WERI-Rb-1 (cell line): ENCODE data around the gene NAIP.
"Not testable (repeated sequence)": the region's sequence is repeated elsewhere in the genome, so short reads cannot be mapped to it uniquely, and the experiment has no call there.

Experiments
- DNase-seq: peaks from one replicate; pipeline ENCODE4 v3.0.0-alpha.2; 2020
- H3K27ac ChIP-seq: fragments of 250-450 bp; sonication (Bioruptor Pico); 2 replicates; pipeline ENCODE4 v1.5.1; 2020; ENCODE audit warnings: mild to moderate bottlenecking, moderate library complexity
- H3K27me3 ChIP-seq: fragments of 250-450 bp; sonication (Bioruptor Pico); 2 replicates; pipeline ENCODE4 v1.5.1; 2021; ENCODE audit warnings: mild to moderate bottlenecking, low read depth, moderate library complexity; ENCODE audit not compliant: insufficient read depth, severe bottlenecking
- H3K36me3 ChIP-seq: fragments of 250-450 bp; sonication (Bioruptor Pico); 2 replicates; pipeline ENCODE4 v1.5.1; 2020; ENCODE audit warnings: mild to moderate bottlenecking, moderate library complexity
- H3K4me3 ChIP-seq: 2 replicates; pipeline ENCODE4 v1.5.1; 2011; ENCODE audit warnings: low read depth, mild to moderate bottlenecking, control low read depth, low read length
- H3K9me3 ChIP-seq: fragments of 250-450 bp; sonication (Bioruptor Pico); 2 replicates; pipeline ENCODE4 v1.5.1; 2021; ENCODE audit warnings: mild to moderate bottlenecking, moderate library complexity; ENCODE audit not compliant: severe bottlenecking
- TF ChIP-seq, protein P1 (sequence below): IDR thresholded peaks from 2 replicates; pipeline ENCODE4 v1.5.1; 2011; ENCODE audit warnings: low read depth, mild to moderate bottlenecking, control low read depth, inconsistent platforms, low read length

NAIP gene

DNA sequence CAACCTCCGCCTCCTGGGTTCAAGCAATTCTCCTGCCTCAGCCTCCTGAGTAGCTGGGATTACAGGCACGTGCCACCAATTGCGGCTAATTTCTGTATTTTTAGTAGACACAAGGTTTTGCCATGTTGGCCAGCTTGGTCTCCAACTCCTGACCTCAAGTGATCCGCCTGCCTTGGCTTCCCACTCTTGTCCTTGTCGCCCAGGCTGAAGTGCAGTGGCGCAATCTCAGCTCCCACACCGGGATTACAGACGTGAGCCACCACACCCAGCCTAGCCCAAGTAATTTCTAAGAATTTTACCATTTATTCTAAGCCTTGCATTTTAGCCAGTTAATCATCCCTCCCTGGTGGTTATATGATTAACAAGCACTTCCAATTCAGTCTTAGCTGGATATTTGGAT, 11.0 kb downstream of the NAIP start:
- H3K27me3 ChIP-seq = no peaks in the 10 kb centered on the region
- DNase-seq = no peak
- H3K9me3 ChIP-seq = no peaks in the 10 kb centered on the region
- TF ChIP-seq, protein P1, sequence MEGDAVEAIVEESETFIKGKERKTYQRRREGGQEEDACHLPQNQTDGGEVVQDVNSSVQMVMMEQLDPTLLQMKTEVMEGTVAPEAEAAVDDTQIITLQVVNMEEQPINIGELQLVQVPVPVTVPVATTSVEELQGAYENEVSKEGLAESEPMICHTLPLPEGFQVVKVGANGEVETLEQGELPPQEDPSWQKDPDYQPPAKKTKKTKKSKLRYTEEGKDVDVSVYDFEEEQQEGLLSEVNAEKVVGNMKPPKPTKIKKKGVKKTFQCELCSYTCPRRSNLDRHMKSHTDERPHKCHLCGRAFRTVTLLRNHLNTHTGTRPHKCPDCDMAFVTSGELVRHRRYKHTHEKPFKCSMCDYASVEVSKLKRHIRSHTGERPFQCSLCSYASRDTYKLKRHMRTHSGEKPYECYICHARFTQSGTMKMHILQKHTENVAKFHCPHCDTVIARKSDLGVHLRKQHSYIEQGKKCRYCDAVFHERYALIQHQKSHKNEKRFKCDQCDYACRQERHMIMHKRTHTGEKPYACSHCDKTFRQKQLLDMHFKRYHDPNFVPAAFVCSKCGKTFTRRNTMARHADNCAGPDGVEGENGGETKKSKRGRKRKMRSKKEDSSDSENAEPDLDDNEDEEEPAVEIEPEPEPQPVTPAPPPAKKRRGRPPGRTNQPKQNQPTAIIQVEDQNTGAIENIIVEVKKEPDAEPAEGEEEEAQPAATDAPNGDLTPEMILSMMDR = no peak
- H3K36me3 ChIP-seq = no peaks in the 10 kb centered on the region
- H3K4me3 ChIP-seq = no peak overlapping the region
- H3K27ac ChIP-seq = no peak overlapping the region

DNA sequence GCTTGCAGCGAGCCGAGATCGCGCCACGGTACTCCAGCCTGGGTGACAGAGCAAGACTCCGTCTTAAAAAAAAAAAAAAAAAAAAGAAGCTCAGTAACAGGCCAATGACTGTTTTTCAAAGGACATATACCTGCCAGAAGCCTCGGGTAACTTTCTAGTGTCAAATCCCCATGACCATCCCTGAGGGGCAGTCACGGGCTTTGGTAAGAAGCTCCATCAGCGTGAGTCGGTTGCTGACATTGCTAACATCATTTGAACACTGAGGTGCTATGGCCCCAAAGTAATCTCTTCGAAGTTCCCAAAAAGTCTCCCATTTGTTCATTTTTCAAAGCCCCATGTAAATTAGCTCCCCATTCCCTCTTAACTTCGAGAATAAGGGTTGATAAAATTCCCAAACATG, 11.6 kb downstream of the NAIP start:
- Histone ChIP-seq H3K36me3 (no peaks in the 10 kb centered on the region), H3K27ac (no peak overlapping the region), H3K27me3 (no peaks in the 10 kb centered on the region), H3K9me3 (no peaks in the 10 kb centered on the region), H3K4me3 (no peak overlapping the region)
- TF ChIP-seq, protein P1 = no peak
- no peak for DNase-seq

DNA sequence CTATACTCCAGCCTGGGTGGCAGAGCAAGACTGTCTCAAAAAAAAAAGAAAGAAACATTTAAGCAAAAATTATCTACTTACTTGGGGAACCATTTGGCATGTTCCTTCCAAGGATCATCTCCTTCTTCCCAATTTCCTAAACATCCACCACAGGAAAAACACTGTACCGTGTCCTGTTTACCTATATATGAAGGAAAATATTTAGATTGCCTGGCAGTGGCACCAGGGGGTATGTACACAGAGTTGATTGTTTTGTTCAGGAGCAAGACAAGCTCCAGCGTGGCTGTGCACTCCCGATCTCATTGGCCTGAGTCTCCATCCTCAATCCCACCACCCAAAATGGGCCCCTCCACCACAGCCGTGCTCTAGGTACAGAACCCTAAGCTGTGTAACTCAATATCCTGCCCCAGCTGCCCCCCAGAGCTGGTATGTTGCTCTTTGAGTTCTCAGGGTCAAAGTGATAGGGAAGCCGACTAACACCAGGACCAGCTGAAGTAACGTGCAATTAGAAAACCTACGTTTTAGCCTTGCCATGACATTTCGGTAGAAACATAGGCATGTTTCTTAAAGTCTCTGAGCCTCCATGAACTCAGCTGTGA, 13.8 kb downstream of the NAIP start:
- Histone ChIP-seq H3K27ac (no peak overlapping the region), H3K27me3 (no peaks in the 10 kb centered on the region), H3K4me3 (no peak overlapping the region), H3K9me3 (no peaks in the 10 kb centered on the region), H3K36me3 (no peaks in the 10 kb centered on the region)
- no peak for DNase-seq
- TF ChIP-seq, protein P1 = no peak

DNA sequence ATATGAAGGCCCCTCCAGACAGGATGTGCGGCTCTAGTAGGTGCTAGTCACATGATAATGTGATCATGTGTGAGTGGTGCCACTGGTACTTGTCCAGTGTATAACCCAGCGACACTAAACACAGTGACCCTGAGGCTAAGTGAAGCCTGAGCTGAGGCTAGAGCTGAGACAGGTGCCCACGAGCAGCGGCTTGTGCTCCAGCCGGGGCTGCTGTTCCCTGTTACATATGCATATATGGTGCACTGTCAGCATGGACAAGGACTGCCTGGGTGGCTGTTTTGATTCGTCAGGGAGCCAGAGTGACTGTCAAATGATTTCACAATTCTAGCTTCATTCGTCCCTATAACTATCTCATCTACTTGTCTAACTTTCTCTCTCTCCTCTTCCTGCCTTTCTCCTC, 18.2 kb downstream of the NAIP start:
- not testable (repeated sequence) for H3K36me3 ChIP-seq, H3K27ac ChIP-seq, H3K9me3 ChIP-seq, DNase-seq, H3K4me3 ChIP-seq, H3K27me3 ChIP-seq

DNA sequence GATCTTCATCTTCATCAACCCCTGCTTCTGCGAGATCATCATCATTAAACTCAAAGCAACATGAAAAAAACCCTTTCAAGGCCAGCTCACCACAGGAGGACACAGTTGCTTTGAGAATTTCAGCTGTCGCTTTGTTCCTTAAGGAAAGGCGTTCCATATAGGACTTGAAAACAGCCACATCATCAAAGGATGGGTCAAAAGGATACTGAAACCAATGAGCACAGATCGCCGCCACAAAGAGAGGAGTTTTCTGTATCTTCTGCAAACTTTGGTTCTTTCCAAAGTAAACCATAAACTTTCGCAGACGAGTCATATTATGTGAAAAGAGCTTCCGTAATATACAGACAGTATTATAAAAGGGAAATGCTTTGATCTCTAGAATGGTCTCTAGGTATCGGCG, 40.3 kb downstream of the NAIP start:
- H3K27ac ChIP-seq, H3K36me3 ChIP-seq, H3K27me3 ChIP-seq, DNase-seq, H3K9me3 ChIP-seq, H3K4me3 ChIP-seq: not testable (repeated sequence)

DNA sequence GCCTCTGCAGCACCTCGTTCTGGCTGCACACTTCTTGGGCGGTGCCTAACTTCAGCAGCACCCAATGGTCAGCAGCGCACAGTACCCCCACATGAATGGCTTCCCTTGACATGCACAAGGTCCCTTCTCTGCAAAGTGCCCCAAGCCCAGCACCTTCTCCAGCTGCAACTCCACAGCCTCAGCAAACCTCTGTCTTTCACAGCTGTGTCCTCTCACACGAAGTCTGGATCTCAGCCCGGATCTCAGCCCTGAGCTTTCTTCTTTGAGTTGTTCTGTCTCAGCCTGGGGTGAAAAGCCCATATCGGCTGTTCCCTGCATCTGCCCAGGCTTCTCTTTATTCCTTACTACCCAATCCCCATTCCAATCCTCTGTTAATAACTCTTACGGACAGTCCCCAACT, 57.9 kb downstream of the NAIP start:
- H3K4me3 ChIP-seq, DNase-seq, H3K9me3 ChIP-seq, H3K36me3 ChIP-seq, H3K27ac ChIP-seq, H3K27me3 ChIP-seq: not testable (repeated sequence)

DNA sequence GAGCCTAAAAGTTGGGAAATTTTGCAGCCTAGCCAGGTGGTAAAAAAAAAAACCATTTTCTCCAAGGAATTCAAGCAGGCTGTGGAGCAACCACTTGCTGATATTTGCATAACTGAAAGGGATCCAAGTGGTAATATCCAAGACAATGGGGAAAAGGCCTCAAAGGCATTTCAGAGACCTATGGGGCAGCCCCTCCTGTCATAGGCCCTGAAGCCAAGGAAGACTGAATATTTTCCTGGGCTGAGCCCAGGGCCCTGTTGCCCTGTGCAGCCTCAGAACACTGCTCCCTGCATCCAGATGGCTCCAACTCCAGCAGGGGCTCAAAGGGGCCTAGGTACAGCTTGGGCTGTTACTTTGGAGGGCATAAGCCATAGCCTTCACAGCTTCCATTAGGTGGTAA, 60.6 kb downstream of the NAIP start:
- not testable (repeated sequence) for DNase-seq

DNA sequence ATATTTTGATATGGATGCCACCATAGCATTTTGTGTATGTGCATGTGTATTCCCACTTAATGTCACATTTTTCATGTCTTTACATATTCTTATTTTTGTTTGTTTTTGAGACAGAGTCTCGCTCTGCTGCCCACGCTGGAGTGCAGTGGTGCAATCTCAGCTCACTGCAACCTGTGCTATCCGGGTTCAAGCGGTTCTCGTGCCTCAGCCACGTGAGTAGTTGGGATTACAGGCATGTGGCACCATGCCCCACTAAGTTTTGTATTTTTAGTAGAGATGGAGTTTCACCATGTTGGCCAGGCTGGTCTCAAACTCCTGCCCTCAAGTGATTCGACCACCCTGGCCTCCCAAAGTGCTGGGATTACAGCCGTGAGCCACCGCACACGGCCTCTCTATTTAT, 72.1 kb downstream of the NAIP start:
- not testable (repeated sequence) for H3K9me3 ChIP-seq, H3K36me3 ChIP-seq, DNase-seq, H3K27me3 ChIP-seq, H3K27ac ChIP-seq, H3K4me3 ChIP-seq

More for the DNA sequence above, 60.6 kb downstream of the NAIP start:
- H3K27ac ChIP-seq, H3K9me3 ChIP-seq, H3K4me3 ChIP-seq, H3K27me3 ChIP-seq, H3K36me3 ChIP-seq: not testable (repeated sequence)

DNA sequence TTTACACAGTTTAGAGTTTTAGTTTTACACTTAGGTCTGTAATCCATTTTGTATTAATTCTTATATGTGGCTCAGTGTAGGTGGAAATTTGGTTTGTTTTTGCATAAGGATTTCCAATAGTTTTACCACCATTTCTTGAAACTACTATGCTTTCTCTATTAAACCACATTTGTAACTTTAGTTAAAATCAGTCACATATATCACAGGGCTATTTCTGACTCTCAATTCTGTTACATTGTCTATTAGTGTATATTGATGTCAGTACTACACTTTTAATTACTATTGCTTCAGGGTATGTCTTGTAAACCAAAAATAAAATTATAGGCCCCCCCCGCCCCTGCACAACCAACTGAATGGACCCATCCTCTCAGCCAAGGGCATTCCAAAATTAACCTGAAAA, 92.6 kb downstream of the NAIP start:
- not testable (repeated sequence) for H3K36me3 ChIP-seq, H3K4me3 ChIP-seq, H3K27me3 ChIP-seq, H3K27ac ChIP-seq, H3K9me3 ChIP-seq, DNase-seq

DNA sequence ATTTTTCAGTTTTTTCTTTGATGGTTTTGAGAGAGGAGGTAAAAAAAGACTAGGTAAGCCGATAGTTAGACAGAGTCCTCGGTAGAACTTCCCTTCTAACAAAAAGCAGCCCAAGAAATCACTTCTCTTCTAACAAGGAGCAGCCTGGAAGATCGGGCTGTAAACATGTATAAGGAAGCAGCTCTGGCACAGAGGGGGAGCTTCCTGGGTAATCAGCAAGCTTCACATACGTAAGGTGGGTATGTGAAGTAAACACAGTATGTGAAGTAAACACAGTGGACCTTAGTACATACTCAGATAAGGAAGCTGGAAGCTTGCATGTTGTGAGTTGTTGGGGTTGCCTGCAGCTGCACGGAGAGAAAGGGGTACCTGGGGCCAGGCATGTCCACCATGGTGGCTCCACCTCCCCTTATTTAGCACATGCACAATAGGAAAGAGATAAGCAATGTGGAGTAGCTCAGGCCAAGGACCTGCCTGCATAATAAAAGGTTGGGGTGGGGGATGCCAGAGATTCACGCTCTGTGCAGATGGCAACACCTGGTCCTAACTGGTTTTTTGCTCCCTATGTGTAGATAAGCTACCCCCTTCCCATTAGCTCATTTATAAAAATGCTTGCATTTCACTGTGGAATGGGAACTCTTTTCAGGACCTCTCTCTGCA, 93.3 kb downstream of the NAIP start:
- not testable (repeated sequence) for DNase-seq, H3K4me3 ChIP-seq, H3K36me3 ChIP-seq, H3K27me3 ChIP-seq, H3K9me3 ChIP-seq, H3K27ac ChIP-seq

DNA sequence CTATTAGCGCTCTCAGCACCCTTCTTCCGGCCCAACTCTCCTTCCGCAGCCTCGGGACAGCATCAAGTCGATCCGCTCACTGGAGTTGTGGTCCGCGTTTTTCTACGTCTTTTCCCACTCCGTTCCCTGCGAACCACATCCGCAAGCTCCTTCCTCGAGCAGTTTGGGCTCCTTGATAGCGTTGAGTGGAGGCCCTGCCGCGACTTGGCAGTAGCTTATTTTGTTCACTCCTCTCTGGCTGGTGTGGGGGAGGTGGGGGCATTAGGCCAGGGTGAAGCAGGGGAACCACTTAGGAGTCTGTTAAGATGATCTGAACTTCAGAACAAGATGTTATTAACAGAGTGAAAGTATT, 100.0 kb downstream of the NAIP start:
- H3K4me3 ChIP-seq, H3K27ac ChIP-seq, H3K9me3 ChIP-seq, H3K36me3 ChIP-seq, DNase-seq, H3K27me3 ChIP-seq: not testable (repeated sequence)
